DMS 273 treated with DMSO at 0.1 percent for 48 hours (cell line): ENCODE measurements around the gene CFDP1.

Source experiments
- DNase-seq: peaks from one replicate; lab custom pipeline; 2025; lab: John Stamatoyannopoulos, UW

CFDP1 gene

DNA sequence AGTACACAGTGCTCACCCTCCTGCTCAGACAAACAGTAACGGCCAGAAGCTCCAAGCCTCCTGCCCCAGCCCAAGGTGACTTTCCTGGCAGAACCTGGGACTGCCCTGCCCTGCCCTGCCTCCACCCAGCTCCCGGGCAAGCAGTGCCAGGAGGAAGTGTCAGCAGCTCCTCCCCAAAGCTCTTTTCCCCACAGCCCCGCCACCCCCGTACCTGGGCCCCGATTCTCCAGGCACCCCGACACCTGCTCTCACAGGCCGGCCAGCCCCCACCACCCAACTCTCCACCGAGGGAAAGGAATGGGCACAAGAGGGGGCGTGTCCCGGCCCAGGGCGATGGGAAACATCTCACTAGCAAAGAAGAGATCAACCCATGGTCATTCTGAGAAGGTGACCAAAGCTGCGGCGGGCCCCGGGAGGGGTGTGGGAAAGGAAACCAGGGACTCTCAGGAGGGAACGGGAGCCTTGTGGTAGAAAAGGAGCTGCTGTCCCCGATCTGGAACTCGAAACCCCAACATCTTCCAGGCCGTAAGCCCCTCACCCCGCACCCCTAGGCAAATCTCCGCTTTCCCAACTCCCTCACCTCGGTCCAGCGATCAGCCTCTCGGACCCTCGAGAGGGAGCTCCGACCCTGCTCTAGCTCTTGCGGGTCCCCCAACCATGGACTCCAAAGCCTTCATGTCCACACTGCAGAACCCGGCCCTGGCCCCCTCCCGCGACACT, 183.1 kb downstream of the CFDP1 start:
- no peak for DNase-seq

DNA sequence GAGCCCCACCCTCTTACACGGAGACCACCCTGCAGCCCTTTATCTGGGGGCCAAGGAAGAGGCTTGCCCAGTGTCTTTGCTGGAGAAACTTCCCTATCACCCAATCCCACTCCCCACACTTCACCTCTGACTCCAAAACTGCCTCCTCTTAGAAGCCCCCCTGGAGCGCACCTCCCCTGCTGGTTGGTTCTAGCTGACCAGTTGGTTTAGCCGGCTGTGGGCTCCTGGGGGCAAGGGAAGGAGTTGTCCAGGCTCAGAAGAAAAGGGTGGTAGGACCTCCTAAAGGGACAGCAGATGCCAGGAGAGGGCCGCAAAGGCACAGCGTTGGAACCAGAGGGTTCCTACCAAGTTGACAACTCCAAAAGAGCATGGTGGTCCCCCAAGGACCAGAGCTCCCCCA, 183.9 kb downstream of the CFDP1 start:
- DNase-seq: no peak

DNA sequence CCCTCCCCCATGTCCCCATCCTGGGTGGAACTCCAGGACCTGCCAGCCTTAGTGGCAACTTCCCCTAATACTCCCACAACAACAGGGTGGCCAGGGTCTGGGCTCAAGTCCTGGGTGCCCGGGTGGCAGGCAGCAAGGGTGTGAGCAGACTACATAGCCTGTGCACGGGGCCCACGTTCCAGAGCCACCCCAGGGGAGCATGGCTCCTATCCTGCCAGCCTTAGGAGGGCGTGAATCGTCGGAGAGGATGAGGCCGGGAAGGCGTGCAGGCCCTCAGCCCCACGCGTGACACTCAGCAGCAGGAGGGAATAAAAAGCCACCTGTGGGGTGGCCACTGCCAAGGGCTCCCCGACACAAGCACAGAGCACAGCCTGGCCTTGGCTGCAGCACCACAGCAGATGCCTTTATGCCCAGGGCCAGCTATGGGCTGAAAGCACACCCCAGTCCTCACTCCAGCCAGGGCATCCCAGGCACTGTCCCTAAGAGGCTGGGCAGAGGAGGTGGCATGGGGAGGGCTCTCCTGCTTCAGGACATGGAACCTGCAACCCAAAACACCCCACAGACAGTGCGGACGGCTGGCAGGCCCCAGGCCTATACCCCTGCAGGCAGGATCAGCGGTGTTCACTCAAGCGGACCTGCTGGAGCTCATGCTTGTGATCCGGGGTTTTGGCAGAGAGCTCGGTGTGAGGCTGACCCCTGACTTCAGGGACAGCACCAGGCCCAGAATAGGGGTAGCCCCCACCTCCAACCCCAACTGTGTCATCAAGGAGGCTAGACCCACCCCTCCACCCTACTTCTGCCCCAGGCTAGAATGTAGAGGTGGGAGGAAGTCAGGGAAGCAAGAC, 184.5 kb downstream of the CFDP1 start:
- DNase-seq: no peak

DNA sequence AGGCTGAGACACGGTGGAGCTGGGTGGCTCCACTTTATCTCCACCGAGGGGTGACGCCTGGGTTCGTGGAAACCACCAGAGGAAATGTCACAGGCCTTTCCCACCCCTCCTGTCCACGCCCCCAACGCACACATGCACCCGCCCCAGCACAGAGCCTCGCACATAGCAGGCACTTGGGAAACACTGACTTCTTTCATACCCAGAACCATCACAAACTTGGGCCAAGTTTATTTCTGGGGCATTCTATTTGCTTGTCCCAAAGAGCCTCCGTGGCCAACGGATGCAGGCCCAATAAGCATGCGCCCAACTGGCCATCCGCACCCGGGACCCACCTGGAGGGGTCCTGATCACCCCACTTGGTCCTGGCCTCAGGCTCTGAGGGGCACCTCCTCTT, 185.2 kb downstream of the CFDP1 start:
- DNase-seq: no peak

DNA sequence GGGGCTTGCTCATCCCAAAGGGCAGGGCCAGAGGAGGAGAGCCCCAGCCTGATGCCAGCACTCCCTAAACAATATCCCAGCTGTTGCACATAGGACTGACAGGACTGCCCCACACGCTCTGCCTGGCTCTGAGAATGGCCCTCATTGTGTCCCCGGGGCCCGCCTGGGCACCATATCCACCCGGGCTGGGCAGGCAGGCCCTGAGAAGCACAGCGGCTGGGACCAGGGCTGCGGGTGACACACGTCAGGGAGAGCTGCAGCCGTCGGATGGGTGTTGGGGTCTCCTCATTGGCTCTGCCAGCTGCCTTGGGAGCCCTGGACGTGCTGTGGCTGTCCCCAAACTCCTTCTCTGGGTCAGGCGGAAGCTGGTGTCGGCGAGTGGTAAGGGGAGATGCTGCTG, 186.1 kb downstream of the CFDP1 start:
- no peak for DNase-seq

DNA sequence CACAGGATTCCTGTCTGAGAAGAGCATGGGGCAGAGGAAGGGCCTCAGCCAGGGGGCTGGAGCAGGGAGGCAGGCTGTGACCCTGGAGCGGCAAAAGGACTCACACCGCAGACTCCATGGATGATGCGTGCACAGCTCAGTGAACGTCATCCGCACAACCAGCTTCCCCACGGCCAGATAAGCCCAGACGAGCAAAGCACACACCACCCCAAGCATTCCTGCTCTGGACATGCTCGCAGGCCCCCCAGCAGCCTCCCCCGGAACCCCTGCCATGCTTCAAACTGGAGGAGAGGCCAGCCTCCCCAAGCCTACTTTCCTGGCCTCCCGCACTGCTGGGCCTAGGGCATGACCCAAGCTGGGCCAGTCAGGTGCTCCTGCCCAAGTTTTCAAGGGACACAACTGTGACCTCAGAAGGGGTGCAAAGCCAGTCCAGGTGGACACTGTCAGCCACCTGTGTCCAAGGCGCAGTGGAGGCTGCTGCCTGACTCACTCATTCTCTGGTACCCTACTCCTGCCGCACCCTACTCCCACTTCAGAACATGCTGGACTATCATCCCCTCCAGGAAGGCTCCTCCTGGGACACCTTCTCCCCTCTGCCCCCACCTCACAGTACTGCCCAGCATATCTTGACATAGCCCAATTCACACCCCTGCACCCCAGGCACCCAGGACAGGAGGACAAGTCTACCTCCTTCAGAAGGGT, 186.6 kb downstream of the CFDP1 start:
- no peak for DNase-seq

DNA sequence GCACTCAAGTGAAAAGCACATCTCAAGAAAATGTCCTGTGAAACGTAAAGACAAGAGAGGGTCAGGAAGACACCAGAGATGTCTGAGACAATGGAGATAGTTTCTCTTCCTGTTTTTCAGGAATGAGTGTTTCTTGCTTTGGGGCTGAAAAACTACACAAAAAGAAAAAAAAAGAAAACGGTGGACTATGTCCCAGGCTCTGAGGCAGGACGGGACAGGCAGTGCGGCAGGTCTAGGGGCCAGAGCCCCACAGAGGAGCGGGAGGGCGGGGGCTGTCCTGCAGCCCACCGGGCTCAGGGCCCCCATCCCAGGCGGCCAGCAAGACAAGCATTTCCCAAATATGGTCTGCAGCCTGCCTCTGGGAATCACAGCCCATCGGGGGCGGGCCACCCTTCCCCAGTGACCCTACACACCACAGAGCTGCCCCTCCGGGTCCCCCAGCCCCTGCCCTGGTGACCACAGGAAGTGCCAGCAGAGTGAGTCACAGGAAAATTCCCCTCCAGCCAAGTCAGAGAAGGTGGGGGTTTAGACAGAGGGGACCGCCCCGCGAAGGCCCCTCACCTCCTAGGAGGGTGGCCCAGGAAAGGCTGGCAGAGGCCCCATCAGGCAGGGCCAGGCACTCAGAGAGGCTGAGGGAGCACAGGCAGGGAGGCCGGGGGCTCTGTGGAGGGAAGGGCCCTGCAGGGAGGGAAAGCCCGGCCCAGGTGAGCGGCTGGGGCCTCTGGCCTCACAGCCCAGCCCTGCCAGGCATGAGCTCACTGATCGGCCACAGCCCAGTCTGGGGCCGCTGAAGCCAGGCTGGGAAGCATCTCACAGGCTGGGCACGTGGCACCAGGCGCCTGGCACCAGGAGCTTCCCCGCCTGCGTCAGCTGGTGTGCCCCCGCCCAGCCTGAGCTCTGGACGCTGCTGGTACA, 188.2 kb downstream of the CFDP1 start:
- no peak for DNase-seq

DNA sequence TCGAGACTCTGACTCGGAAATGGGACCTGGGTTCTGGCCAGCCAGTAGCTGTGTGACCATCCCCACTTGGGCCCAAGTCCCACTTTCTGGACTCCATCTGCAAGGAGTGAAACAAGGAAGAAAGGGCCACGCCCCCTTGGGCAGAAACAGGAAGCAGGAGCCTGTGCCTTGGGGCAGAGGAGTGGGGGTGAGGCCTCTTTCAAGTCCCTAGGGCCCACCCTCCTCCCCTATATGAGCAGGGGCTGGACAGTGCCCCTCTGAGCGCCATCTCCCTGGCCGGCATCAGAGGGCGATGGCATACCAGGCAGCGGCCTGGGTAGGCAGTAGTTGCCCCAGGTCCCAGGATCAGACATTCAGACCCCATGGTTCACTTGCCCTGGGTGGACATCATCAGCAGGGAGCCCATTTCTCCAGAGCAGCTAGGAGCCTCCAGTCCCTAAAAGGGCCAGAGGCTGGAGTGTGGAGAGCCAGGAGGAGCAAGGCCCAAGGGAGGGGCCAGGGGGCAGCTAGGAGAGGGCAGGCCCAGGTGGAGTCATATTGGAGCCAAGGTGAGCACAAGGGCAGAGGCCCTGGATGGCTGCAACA, 189.0 kb downstream of the CFDP1 start:
- no peak for DNase-seq
